ENCODE results near the gene UBE2I.
"Not testable (repeated sequence)": the region's sequence is repeated elsewhere in the genome, so short reads cannot be mapped to it uniquely, and the experiment has no call there.

The UBE2I gene

GRCh38 chr16:1277617-1278282 is 31.7 kb upstream of the UBE2I start:
- DNase-seq: no peak

- no peak for DNase-seq
Measured at GRCh38 chr16:1278477-1278876, 31.0 kb upstream of the UBE2I start.

DNA sequence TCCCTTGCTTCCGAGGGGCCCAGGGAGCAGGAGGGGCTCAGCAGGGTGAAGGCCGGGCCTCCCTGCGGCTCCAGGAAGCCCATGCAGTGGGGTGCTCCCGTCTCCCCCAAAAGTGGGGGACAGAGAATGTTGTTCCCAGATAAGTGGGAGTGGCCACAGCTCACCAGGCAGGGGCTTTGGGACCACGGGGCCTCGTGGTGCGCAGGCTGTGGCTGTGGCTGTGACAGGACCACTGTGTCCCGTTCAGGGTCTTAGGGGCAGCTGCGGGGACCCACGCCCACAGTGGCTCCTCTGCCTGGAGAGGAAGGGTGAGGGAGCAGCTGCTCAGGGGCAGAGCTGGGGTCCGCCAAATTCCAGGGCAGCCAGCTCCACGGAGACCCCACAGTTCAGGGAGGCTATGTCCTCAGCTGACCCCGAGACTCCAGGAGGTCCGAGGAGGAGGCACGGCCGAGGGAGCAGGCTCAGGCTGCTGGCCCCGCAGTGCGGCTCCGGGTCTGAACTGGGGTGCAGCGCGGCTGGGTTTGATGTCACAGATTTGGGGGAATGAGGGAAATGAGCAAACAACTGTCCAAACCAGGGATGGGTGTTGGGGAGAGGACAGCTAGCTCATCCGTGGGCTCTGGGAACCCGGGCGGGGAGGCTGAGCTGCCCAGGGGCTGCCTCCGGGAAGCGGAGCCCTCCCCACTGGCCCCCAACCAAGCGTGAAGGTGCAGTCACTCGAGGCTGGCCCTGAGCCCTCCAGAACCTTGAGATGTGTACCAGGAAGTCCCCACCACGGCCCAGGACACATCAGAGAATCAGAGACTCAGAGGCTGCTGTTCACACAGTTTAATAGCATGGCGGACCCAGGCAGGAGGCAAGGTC is 30.1 kb upstream of the UBE2I start:
- no peak for DNase-seq

GRCh38 chr16:1279945-1280589 is 29.4 kb upstream of the UBE2I start:
- no peak for DNase-seq

DNA sequence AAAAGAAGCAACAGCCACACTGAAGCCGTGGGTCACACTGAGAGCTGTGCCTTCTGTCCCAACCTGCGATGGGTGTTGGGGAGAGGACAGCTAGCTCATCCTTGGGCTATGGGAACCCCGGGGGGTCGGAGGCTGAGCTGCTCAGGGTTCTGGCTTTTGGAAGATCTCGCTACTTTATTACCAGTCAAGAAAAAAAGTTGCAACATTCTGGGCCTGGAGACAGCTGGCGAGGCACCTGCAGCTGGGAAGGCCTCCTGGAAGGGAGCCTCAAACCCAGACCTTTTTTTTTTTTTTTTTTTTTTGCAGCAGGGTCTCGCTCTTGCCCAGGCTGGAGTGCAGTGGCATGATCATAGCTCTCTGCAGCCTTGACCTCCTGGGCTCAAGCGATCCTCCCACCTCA is 28.7 kb upstream of the UBE2I start:
- DNase-seq: no peak

DNA sequence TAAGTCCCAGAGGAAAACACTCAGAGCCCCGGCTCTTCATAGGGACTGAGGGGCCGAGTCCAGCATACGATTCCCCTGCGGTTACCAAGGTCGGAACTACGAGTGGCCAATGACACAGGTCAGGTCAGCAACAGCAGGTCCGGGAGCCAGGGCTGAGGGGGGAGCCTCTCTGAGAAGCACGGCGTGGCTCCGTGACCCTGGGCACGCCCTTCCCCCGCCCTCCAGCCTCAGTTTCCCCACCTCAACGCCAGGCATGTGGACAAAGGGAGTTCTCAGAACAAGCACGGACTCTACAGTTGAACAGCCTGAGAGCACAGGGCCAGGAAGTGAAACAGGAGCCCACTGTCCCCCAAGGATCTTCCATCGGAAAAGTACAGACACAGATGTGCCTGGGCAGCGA is 27.9 kb upstream of the UBE2I start:
- DNase-seq: no peak

DNA sequence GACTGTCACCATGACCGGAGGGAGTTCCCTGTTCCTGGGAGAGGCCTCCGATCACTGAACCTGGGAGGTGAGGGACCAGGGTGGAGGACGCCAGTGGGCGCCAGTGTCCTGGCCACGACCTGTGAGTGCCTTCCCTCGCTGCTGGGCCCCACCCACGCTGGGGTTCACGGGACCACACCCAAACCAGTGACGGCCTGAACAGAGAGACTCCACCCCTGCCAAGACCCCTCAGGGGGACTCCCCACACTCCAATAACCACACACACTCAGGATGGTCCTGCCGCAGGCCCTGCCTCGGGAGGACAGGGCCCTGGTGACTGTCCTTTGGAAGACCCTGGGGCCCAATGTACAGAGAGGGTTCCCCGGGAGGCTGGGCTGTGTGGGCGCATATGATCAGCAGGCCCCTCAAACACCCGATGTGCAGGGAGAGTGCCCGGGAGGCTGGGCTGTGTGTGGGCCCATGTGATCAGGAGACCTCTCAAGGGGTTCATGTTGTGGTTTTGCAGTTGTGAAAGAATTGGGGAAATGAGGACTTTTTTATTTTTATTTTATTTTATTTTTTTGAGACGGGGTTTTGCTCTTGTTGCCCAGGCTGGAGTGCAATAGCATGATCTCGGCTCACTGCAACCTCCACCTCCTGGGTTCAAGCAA is 27.0 kb upstream of the UBE2I start:
- no peak for DNase-seq

DNA sequence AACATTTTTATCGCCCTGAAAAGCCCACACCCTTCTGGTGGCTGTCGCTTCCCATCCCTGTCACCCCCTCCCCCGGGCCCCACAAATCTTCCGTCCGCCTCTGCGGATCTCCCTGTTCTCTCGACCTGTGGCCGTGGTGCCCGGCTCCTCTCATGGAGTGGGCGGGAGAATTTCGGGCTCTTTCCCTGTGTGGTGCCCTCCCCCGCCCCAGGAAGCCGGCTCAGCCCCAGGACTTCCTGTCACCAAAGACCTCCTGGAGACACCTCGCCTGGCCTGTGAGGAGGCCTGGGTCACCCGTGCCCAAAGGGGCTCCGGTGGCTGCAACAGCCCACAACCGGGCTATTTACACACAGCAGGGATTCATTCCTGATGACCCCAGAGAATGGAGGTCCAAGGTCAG is 26.1 kb upstream of the UBE2I start:
- DNase-seq: no peak

DNA sequence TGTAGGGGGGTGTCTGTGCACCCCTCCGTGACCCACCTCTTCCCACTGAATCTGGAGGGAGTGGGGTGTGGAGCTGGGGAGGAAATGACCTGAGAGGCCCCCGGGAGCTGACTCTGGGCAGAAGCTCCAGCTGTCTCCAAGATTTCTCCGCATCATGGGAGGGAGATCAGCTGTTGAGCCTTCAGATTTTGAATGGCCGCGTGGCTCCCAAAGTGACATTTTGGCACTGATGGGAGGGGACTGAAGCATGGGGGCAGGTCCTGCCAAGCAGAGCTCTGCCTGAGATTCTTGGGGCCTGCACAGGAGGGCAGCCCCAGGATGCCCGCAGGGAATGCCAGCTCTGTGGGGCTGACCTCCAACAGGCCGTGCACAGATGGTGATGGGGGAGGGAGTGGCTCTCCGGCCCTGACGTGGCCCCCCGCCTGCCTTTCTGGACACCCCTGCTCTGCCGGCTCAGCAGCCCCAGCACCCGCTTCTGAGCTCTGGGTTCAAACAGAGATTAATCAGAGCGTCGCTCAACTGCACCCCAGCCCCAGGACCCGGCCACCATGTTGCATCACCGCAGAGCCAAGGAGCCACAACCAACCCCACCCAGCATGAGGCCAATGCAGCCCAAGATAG is 25.3 kb upstream of the UBE2I start:
- no peak for DNase-seq

DNA sequence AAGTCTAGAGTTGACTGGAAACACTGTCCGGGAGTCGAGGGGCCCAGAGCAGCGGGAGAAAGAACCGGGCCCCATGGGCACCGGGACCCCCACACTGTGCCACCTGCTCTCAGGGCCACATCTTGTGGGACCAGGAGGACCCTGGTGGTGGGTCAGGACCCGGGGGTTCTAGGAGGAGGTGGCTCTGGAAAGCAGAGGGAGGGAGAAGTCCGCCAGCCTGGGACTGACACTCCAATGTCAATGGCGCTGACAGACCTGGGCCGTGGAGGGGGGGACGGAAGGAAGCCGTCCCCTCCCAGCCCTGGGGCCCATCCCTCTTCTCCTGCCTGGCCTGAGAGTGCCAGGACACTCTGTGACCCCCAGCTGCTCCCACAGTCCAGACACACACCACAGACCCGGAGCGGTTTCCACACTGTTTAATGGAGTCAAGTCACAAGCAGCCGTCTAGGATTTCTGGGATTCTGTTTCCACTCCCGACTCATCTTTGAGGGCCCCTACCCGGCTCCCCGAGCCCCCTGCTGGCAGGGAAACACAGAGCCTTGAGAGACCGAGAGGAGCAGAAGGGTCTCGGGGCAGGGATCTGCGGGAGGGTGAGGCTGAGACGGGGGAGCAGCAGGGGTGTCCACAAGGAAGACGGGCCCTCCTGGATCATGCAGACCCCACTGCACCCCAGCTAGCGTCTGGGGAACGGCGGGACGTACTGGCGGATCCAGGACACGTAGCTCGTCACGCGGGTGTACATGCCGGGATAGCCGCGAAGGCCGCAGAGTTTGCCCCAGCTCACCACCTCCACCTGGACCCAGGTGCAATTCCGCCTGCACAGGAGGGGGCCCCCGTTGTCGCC is 23.5 kb upstream of the UBE2I start:
- no peak for DNase-seq

GRCh38 chr16:1286513-1287094 is 22.8 kb upstream of the UBE2I start:
- DNase-seq: no peak

DNA sequence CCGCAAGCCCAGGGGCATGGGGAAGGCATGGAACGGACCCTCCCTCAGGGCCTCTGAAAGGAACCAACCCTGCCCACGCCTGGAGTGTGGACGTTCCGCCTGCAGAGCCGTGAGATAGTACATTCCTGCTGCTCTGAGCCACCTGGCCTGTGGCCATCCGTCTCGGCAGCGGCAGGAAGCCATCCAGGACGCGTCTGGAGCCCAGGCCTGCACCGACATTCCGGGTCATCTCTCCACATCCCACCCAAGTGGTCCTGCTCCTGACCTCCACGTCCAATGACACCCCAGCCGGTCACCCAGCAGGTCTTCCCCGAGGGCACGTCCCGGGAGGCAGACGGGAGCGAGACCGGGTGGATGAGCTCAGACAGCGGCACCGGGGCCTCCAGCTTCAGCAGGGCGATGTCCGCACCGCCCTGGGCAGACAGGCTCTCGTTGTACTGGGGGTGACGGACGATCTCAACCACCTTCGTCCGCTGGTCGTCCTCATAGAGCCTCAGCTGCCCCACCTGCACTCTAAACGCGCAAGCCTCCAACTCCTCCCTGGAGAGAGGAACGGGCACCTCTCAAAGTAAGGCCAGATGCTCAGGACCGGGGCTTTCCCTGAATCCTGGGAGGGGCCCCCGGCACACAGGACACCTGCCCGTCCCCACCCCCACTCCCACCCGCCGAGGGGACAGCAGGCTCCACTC is 21.3 kb upstream of the UBE2I start:
- DNase-seq: no peak

DNA sequence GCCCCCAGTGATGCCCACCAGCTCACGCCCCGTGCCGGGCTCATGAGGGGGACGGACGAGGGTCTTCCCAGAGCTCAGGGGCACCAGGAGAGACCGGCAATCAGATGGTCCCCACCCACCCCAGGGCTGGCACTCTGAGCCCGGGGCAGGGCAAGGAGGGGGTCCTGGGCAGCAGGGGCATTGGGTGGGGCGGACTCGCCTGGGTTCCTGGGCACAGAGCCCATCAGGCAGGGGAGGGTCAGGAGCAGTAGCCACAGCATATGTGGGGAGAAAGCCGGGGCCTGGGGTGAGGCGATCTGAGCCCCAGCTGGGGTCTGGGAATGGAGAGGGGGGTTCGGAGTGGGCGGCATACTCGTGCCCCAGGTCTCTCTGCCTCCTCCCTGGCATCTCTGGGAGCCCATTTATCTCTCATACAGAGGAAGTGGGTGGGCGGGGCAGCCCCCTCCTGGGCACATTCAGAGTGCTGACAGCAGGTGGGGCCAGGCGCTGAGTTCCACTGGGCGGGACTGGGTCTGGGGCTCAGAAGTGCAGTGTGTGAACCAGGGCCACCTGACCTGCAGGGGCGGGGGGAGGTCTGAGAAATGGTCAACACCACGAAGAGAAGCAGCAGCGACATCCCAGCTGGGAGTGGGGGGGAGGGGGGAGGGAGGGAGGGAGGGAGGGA is 20.5 kb upstream of the UBE2I start:
- no peak for DNase-seq

DNA sequence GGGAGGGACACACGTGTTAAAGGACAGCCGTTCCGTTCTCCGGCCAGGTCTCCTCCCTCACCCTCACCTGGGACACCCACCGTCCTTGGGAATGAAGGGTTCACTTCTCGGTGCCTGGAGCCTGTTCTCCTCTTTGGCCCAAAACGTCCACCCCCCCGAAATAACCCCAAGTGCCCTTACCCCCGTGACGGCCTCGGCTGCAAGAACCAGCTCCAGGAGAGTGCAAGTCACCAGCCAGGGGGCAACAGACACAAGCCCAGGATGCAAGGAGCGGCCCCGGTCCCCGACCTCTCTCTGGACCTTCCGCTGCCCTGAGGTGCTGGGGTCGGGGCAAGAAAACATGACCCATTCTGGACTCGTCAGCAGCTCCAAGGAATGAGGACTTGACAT is 20.0 kb upstream of the UBE2I start:
- no peak for DNase-seq

GRCh38 chr16:1290063-1290501 is 19.4 kb upstream of the UBE2I start:
- no peak for DNase-seq

GRCh38 chr16:1290860-1291575 is 18.4 kb upstream of the UBE2I start:
- no peak for DNase-seq

DNA sequence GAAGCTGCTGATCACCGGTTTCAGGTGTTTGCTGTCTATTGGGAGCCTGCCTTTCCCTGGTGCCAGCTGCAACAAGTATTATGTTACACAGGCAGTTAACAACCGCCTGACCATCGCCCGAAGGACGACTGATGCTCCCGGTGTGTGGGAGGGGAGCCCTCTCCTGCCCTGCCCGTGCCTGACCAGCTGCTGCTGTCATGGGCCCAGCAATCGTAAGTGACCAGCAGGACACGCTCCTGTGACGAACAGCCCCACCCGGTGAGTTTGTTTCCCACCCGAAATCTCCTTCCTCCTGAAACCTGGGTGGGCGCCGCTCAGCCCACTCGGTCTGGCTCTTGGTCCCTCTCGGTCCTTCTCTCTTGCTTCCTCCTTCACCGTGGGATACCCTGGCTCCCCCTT is 17.9 kb upstream of the UBE2I start:
- DNase-seq: no peak

DNA sequence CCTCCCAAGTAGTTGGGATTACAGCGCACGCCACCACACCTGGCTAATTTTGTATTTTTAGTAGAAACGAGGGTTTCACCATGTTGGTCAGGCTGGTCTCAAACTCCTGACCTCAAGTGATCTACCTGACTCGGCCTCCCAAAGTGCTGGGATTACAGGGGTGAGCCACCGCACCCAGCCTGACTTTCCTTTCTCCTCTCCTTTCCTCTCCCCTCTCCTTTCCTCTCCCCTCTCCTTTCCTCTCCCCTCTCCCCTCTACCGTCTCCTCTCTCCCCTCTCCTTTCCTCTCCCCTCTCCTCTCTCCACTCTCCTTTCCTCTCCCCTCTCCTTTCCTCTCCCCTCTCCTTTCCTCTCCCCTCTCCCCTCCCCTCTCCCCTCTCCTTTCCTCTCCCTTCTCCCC is 17.2 kb upstream of the UBE2I start:
- DNase-seq: not testable (repeated sequence)

DNA sequence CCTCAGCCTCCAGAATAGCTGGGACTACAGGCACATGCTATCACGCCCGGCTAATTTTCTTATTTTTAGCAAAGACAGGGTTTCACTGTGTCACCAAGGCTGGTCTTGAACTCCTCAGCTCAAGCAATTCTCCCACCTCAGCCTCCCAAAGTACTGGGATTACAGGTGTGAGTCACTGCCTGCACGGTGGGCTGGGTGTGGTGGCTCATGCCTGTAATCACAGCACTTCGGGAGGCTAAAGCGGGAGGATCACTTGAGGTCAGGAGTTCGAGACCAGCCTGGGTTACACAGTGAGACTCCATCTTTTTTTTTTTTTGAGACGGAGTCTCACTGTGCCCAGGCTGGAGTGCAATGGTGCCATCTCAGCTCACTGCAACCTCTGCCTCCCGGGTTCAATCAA is 16.6 kb upstream of the UBE2I start:
- DNase-seq: not testable (repeated sequence)

All from NCI-H1694 (cell line).